Stimulated activated CD8-positive, alpha-beta memory T cell treated with anti-CD3 and anti-CD28 coated beads, Interleukin-15, amount 100 ng/mL, for 48 hours (primary cell): ENCODE results near the gene JCAD.

Experiments used
- DNase-seq, 2 donors: peaks; one replicate each; pipeline ENCODE4 v3.0.0-alpha.2; 2020; ENCODE audit warnings: low read depth in 2 of 2

JCAD gene

DNA sequence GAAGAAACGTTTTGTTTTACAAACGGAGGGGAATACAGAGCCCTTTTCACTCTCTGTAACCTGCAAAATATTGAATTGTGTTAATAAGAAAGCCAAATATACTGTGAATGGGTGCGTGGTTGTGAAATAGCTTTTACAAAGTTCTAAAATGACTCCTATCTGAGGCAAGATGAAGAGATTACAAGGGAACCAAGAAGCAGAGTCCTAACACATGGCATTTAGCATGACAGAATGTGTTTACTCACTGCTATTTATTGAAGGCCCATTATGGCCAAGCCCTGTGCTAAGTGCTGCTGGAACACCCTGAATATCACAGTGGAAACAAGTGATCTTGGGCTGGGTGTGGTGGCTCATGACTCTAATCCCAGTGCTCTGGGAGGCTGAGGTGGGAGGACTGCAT, 12.9 kb downstream of the JCAD start:
- DNase-seq: no peak

GRCh38 chr10:30045961-30046360, 13.4 kb downstream of the JCAD start:
- DNase-seq: no peak

GRCh38 chr10:30043476-30044270, 15.7 kb downstream of the JCAD start:
- DNase-seq: no peak

DNA sequence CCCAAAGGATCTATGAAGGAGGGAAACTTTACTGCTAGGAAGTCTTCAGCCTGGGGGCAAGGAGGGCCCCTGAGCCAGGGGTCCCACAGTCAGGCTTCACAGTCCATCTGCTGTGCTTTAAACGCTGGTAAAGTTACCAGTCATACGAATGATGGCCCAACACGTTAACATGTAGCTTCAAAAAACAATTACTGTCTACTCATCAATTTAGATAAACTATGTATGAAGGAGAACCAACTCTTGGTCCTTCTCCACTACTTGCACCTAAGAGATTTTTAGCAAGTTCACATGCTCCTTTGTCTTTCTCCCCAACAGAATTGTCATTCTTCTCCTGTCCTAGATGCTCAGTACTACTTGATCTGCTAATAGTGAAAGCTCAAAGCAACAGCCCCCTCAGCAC, 16.6 kb downstream of the JCAD start:
- no peak for DNase-seq

DNA sequence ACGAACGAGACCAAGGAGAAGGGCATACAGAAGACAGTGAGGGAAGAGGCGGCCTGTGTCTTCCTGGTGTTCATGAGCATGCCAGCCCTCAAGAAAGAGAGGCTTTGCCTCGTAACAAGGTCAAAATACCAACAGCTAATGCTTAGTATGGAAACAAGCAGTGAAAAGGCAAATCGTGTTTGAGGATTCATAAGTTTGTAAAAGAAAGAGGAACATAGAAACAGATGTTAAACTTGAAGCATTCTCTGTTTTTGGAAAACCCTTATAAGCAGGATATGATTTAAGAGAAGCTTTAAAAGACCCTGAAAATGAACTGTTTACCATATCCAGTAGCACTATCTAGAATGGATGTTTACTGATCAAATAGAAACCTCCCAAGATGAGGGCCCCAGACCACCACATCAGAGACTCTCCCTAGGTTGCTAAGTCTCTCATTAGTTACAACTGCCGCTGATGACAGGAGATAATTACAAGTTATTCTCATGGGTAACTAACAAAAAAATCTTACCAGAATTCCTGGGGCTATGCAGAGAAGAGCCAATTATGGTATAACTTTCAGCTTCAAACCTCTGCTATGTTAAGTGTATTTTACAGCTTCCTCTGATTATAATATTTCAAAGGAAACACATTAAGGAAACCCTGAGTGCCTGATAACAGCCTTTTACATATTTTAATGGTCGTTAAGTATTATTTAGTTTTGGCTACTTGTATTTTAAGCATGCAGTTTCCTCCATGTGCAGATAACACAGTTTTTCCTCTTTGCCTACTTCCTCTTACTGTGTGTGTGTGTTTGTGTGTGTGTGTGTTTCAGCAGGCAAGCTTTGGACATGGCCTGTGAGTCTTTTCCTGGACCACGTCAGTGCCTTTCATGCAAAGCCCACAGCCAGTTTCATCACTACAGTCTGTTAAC, 17.9 kb downstream of the JCAD start:
- DNase-seq: no peak

DNA sequence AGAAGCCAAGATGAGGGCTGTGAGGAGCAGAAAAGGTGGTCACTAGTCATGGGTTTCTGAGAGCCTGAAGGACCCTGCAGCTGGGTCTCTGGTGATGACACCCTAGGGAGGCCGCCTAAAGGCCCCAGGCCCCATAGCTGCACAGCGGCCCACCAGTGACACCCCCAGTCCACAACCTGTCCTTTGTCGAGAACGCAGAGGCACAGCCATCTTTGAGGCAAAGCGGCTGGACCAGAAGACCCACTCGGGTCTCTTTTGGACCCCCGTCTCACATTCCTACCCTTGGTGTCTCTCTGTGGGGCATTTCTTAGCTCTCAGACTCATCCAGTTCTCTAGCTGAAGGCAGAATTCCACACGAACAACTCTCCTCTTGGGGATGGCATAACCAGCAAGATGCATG, 18.8 kb downstream of the JCAD start:
- no peak for DNase-seq

GRCh38 chr10:30039988-30040387, 19.4 kb downstream of the JCAD start:
- no peak for DNase-seq

- DNase-seq: no peak
These were observed 19.8 kb downstream of the JCAD start for GRCh38 chr10:30039567-30039966.

GRCh38 chr10:30038781-30039536, 20.4 kb downstream of the JCAD start:
- DNase-seq: no peak

GRCh38 chr10:30037620-30038336, 21.6 kb downstream of the JCAD start:
- DNase-seq: no peak

DNA sequence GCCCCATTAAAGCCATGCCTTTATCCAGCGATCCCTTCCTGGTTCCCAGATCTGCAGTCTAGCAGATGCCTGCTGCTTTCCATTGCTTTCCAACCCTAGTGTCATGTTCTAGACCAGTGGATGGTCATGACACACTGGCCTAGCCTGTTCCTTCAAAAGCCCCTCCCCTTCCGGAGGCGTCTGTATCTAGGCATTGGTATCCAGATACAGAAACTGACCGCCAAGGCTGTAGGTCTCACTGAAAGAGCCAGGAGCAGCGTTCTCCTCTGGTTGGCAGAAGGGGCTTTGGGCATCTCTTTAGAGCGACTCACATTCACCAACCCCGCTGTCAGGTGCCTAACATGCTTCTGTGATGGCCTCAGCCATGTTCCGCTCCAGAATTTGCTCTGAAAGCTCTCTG, 22.6 kb downstream of the JCAD start:
- no peak for DNase-seq

GRCh38 chr10:30036341-30036740, 23.0 kb downstream of the JCAD start:
- no peak for DNase-seq

DNA sequence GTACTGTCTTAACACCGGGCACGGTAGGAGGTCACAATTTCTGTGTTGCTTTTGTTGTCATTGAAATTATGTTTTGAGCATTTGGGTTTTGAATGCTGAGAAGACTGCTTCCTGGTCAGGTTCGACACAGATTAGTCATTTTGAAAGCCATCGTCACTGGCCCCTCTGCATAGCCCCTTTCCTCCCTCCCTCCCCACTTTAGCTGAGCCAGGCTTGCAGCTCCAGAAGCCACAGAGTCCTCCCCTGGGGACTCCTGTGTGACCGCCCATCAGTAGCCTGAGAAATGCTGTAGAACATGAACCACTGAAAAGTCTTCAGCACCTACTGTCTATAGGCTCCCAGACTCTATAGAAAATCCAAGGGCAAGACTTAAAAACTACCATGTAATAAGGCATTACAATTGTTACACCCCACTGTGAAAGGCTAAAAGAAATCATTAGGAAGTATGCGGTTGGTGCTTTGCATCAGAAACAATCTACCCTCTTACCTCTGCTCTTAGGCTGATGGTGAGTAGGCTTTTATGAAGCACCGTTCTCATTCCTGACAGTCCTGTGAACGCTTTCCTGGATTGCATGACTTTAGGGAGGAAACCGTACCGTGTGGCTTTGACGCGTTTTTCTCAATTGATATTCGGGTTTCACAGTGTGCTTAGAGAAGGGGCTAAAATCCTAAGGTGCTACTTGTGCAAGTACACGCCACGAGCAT, 24.8 kb downstream of the JCAD start:
- DNase-seq: no peak

DNA sequence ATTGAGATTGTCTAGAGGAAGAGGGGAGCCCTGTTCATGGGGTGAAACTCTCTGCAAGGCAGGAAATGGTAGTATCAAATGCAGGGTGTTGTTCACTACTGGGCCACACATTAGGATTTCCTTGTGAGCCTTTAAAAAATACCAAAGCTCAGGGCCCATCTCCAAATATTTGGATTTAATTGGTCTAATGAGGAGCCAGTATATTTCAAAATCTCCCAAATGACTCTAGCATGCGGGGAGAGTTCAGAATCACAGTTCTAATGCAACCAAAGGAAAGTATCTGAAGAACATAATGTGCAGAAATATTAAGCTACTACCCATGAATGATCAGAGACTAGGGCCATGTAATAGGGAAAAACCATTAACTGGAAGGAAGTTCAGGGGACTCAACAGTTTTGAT, 27.3 kb downstream of the JCAD start:
- DNase-seq: no peak

DNA sequence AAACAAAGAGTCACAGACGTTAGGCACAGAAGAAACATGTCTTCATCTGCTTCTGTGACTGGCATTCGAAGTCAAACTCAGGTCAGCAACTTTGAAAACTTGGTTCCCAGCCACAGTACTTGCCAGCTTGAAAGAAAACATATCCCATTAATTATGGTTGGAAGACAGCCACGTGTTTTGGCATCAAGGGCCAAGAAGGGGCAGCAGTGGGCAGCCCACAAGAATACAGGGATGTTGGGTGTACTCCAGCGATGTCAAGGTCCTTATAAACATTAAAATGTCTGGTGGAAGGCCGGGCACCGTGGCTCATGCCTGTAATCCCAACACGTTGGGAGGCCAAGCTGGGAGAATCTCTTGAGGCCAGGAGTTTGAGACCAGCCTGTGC, 29.5 kb downstream of the JCAD start:
- DNase-seq: no peak

DNA sequence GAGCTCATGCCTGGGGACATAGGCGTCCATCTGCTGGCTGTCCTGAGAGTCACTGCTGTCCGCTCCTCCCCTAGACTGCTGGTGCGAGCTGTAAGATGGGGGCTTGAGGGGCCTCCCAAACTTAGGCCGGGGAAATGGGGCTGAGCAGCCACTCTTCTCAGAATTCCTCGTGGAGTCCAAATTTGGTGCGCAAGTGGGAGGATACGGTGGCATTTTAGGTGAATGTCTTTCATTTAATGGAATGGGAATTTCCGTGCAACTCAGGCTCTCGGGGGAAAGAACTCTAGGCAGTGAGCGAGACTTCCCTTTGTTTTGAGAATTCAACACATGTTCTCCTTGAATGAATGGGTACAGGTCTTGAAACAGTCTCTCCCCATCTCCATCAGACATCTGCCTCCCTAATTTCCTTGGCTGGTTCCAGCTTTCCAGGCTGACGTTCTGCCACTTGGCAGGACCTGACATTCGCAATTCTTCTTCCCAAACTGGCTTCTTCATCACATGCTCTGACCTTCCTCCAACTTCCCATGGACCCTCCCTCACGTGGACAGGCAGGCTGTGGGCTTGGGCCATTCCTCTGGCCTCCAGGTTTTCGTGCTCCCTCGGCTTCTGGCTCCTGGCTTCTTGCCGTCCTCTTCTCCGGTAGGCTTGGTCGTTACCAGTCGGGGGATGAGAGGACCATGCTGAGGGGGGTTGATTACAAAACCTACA, 30.1 kb downstream of the JCAD start:
- DNase-seq: no peak

- DNase-seq: no peak
These were observed 30.7 kb downstream of the JCAD start for GRCh38 chr10:30028738-30029030.

DNA sequence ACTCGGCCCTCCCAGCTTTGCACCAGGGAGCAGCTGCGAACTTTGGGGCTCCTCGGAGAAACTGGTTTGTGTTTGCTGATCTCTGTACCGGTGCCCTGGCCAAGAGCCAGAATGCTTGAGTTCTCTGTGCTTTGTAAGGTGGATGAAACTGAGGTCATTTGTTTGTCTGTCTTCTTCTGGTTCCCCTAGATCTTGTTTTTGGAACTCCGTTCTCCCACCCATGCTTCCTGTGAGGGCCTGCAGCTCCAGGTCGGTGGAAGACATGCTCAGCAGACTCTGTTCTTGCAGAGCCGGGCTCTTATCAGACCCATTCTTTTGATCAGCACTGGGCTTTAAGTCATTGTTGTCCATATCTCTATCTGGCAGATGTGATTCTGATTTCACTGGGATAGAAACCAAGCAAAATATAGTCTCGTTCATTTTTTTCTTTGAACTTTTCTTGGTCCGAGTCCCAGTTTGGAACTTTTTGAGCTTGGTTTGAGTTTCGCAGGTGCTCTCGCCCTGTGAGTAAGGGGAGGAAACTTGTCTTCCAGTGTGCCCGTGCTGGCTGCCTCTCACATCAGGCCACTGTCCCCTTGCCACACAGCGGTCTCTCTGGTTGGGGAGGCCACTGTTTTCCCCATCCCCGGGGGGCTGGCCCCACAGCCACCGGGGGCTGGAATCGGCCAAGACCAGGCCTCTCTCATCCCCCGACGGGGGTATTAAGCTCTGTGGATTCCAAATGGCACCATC, 31.2 kb downstream of the JCAD start:
- DNase-seq: no peak

GRCh38 chr10:30027057-30028005, 32.1 kb downstream of the JCAD start:
- DNase-seq: peak; percentile 81 to 83
